ENCODE data around the gene ATF7. TPM values are rescaled to one million over a fixed set of nuclear protein-coding genes. Genes with fewer than 3 reads are reported as not detected.

ATF7 gene
- total and polyA plus RNA-seq, 2 of the 4 experiments (the other 2 are of a cell fraction): 7.0 to 16.3 TPM

Small RNA genes lying within 50 kb of the gene (microRNA-seq; reads per million reads assigned to microRNA genes)
- not detected for gene AC023509.3 (ENCODE audit: insufficient read depth, insufficient read length)

Small RNA genes lying within 50 kb of the gene (small RNA-seq; reads per million reads assigned to genes)
- gene AC023509.3: 0 reads per million in 5 experiments

Other genes starting within 250 kb of the ATF7 start
- gene SP1, start 246.2 kb downstream of the ATF7 start, total RNA-seq (2012; rRNA removed): 45.0 and 53.6 TPM in 2 replicates
- 19.7 and 21.2 TPM in 2 replicates for gene SP1, start 246.2 kb downstream of the ATF7 start, polyA plus RNA-seq (2012; rRNA removed)
- gene AMHR2, start 202.5 kb downstream of the ATF7 start, total RNA-seq (2012; rRNA removed): not detected in 2 replicates
- gene AMHR2, start 202.5 kb downstream of the ATF7 start, polyA plus RNA-seq (2012; rRNA removed): not detected in 2 replicates
- gene PRR13, start 184.6 kb downstream of the ATF7 start, total RNA-seq (2012; rRNA removed): 25.5 and 31.4 TPM in 2 replicates
- gene PRR13, start 184.6 kb downstream of the ATF7 start, polyA plus RNA-seq (2012; rRNA removed): 95.7 and 114 TPM in 2 replicates
- 190 and 198 TPM in 2 replicates for gene PCBP2, start 174.3 kb downstream of the ATF7 start, total RNA-seq (2012; rRNA removed)
- gene PCBP2, start 174.3 kb downstream of the ATF7 start, polyA plus RNA-seq (2012; rRNA removed): 409 and 586 TPM in 2 replicates
- gene MAP3K12, start 126.9 kb downstream of the ATF7 start, total RNA-seq (2012; rRNA removed): 20.6 and 29.0 TPM in 2 replicates
- gene MAP3K12, start 126.9 kb downstream of the ATF7 start, polyA plus RNA-seq (2012; rRNA removed): 48.6 and 52.5 TPM in 2 replicates
- 27.4 and 27.8 TPM in 2 replicates for gene TARBP2, start 125.1 kb downstream of the ATF7 start, total RNA-seq (2012; rRNA removed)
- gene TARBP2, start 125.1 kb downstream of the ATF7 start, polyA plus RNA-seq (2012; rRNA removed): 46.1 and 49.6 TPM in 2 replicates
- not detected in 2 replicates for gene NPFF, start 118.9 kb downstream of the ATF7 start, total RNA-seq (2012; rRNA removed)
- not detected in 2 replicates for gene NPFF, start 118.9 kb downstream of the ATF7 start, polyA plus RNA-seq (2012; rRNA removed)
- gene ATP5MC2, start 49.7 kb upstream of the ATF7 start, total RNA-seq (2012; rRNA removed): 138 and 361 TPM in 2 replicates
- gene ATP5MC2, start 49.7 kb upstream of the ATF7 start, polyA plus RNA-seq (2012; rRNA removed): 309 and 344 TPM in 2 replicates
- gene CALCOCO1, start 101.1 kb upstream of the ATF7 start, total RNA-seq (2012; rRNA removed): 100.0 and 169 TPM in 2 replicates
- gene CALCOCO1, start 101.1 kb upstream of the ATF7 start, polyA plus RNA-seq (2012; rRNA removed): 110 and 156 TPM in 2 replicates
- gene CISTR, start 125.6 kb upstream of the ATF7 start, total RNA-seq (2012; rRNA removed): not detected in 2 replicates
- not detected in 2 replicates for gene CISTR, start 125.6 kb upstream of the ATF7 start, polyA plus RNA-seq (2012; rRNA removed)

Measured in IMR-90 (cell line).